Activated naive CD4-positive, alpha-beta T cell treated with anti-CD3 and anti-CD28 coated beads, Interleukin-2, amount 10 ng/mL, durations not matched to agents 7 days and 5 days (primary cell): ENCODE measurements around the gene TSPAN14.
A peak's percentile ranks its signal among the peaks of the same experiment; 100 is the strongest.

Experiments
- CTCF ChIA-PET: fragments of 350-600 bp; sonication (Branson Sonifier 250); formaldehyde crosslinking; loops from one replicate; lab custom pipeline; 2021; ENCODE audit warnings: antibody characterized with exemption; lab: Charles Lee
- DNase-seq: peaks from one replicate; pipeline ENCODE4 v3.0.0-alpha.2; 2020
- H3K27ac Mint-ChIP-seq: one replicate; pipeline ENCODE4 v1.8.0; 2021; ENCODE audit warnings: mild to moderate bottlenecking, moderate library complexity, mixed read lengths
- H3K27me3 Mint-ChIP-seq: one replicate; pipeline ENCODE4 v1.8.0; 2021; ENCODE audit warnings: mild to moderate bottlenecking, mixed read lengths
- H3K36me3 Mint-ChIP-seq: one replicate; pipeline ENCODE4 v1.8.0; 2021; ENCODE audit warnings: mixed read lengths
- H3K4me1 Mint-ChIP-seq: one replicate; pipeline ENCODE4 v1.8.0; 2021; ENCODE audit warnings: mixed read lengths
- H3K4me3 Mint-ChIP-seq: one replicate; pipeline ENCODE4 v1.8.0; 2021; ENCODE audit warnings: mild to moderate bottlenecking, moderate library complexity, mixed read lengths
- H3K9me3 Mint-ChIP-seq: one replicate; pipeline ENCODE4 v1.8.0; 2021; ENCODE audit warnings: mixed read lengths

Gene TSPAN14

DNA sequence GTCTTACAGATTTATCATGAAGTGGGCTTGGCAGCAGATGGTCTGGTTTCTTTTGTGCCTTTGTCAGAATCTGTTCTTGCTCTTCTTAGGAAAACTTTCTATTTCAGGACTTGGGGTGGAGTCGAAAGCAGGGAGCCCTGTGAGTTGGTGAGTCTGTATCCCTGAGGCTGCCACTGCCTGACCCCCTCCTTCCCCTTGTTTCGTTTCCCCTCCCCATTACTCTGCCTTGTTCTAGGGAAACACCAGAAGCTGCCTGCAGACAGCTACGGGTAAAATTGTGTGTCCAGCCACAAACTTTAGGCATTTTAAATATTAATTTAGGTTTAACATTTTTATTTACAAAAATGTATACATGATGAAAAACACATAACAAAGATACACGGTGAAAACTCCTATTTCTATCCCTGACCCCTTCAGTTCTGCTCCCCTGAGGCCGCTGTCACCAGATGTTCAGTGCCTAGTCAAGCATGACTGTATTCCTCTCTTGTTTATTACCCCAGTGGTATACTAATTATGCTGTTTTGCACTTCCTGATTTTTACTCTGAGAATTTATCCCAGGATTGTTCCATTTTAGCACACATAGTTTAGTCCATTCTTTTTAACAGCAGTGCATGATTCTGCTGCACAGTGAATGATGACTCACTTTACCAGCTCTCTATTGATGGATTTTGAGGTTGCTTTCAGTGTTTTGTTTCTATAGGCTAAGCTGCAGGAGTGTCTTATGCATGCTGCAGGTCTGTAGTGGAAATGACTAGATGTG lies 9.1 kb downstream of the TSPAN14 start:
- Mint-ChIP-seq H3K36me3 (peaks cover 58% of the 10 kb centered on the region), H3K4me3 (peak overlapping the region; percentile 94), H3K27me3 (no peaks in the 10 kb centered on the region), H3K4me1 (peaks cover 99% of the 10 kb centered on the region), H3K27ac (peak overlapping the region; percentile 94), H3K9me3 (no peaks in the 10 kb centered on the region)
- CTCF ChIA-PET: interaction anchor here (1.0 to 39.3 kb wide), 6 partner anchors 9 to 73 kb away, joined by 3 to 986 read pairs (median 6); no protein-coding TSS in a partner anchor
- DNase-seq: no peak

DNA sequence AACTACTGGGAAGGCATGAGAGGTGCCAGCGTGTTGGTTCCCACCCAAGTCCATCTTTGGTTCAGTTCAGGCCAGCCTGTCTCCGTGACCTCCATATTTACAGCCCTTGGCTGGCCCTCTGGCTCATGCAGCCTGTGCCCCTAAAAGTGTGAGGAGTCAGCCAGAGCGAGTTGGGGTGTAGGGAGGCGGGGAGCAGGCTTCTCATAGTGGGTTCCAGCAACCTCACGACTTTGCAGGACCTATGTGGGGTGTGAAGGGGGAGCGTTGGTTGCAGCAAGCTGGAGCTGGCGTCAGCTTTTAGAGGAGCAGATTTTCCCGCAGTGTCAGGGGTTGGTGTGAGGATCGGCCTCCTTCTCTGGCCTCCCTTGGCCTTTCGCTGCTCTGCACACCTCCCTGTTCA lies 9.8 kb downstream of the TSPAN14 start:
- Mint-ChIP-seq H3K9me3 (no peaks in the 10 kb centered on the region), H3K36me3 (peaks cover 56% of the 10 kb centered on the region), H3K27me3 (no peaks in the 10 kb centered on the region), H3K4me3 (peak overlapping the region; percentile 67), H3K4me1 (peaks cover 99% of the 10 kb centered on the region), H3K27ac (peak overlapping the region; percentile 94)
- CTCF ChIA-PET: interaction anchor here (1.0 to 39.3 kb wide), 5 partner anchors 8 to 73 kb away, joined by 3 to 986 read pairs (median 8); no protein-coding TSS in a partner anchor
- no peak for DNase-seq

- H3K36me3 Mint-ChIP-seq: peaks cover 56% of the 10 kb centered on the region
- peak; percentile 43 for DNase-seq
- CTCF ChIA-PET: interaction anchor here (0.6 to 39.3 kb wide), 5 partner anchors 7 to 41 kb away, joined by 3 to 986 read pairs (median 8); no protein-coding TSS in a partner anchor
These were observed 10.7 kb downstream of the TSPAN14 start for GRCh38 chr10:80464557-80465450.

GRCh38 chr10:80465451-80465835 lies 11.3 kb downstream of the TSPAN14 start:
- Mint-ChIP-seq H3K9me3 (no peaks in the 10 kb centered on the region), H3K4me3 (peak overlapping the region; percentile 67), H3K27me3 (no peaks in the 10 kb centered on the region), H3K36me3 (peaks cover 54% of the 10 kb centered on the region), H3K4me1 (peaks cover 99% of the 10 kb centered on the region), H3K27ac (peak overlapping the region; percentile 94)
- no peak for DNase-seq
- CTCF ChIA-PET: interaction anchor here (1.4 to 39.3 kb wide), 3 partner anchors 10 to 41 kb away, joined by 3 to 986 read pairs (median 15); no protein-coding TSS in a partner anchor

More at GRCh38 chr10:80464557-80465450, 10.7 kb downstream of the TSPAN14 start:
- H3K9me3 Mint-ChIP-seq: no peaks in the 10 kb centered on the region
- peak overlapping the region; percentile 67 for H3K4me3 Mint-ChIP-seq
- peak overlapping the region; percentile 94 for H3K27ac Mint-ChIP-seq
- no peaks in the 10 kb centered on the region for H3K27me3 Mint-ChIP-seq
- H3K4me1 Mint-ChIP-seq: peaks cover 99% of the 10 kb centered on the region

DNA sequence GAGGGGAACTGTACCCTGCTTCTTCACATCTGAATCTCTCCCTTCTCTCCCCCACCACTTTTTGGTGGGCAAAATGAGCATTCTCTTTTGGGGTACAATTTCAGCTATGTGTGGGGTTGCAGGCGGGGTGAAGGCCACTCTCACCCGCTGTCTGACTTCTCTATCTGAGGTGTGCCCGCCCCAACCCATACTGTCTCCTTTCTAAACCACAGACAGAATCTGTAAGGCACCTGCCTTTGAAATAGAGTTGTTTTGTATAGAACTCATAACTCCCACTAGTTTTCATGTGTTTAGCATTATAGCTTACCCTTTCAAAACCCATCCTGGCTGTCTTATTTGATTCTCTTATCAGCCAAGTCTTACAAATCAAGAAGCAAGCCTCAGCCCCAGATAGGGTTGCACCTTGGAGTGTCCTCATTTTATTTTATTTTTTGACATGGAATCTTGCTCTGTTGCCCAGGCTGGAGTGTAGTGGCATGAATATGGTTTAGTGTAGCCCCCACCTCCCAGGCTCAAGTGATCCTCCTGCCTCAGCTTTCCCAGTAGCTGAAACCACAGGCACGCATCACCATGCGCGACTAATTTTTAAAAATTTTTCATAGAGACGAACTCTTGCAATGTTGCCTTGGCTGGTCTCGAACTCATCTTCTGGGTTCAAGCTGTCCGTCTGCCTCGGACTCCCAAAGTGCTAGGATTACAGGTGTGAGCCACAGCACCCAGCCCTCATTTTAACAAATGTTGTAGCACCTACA lies 11.9 kb downstream of the TSPAN14 start:
- Mint-ChIP-seq H3K27me3 (no peaks in the 10 kb centered on the region), H3K27ac (peak overlapping the region; percentile 94), H3K9me3 (no peaks in the 10 kb centered on the region), H3K36me3 (peaks cover 53% of the 10 kb centered on the region), H3K4me1 (peaks cover 99% of the 10 kb centered on the region), H3K4me3 (peak overlapping the region; percentile 67)
- CTCF ChIA-PET: interaction anchor here (0.6 to 39.3 kb wide), 5 partner anchors 9 to 40 kb away, joined by 3 to 986 read pairs (median 4); no protein-coding TSS in a partner anchor
- peak; percentile 69 for DNase-seq

- peak overlapping the region; percentile 67 for H3K4me3 Mint-ChIP-seq
- CTCF ChIA-PET: interaction anchor here (0.6 to 39.3 kb wide), 6 partner anchors 10 to 64 kb away, joined by 3 to 986 read pairs (median 4); no protein-coding TSS in a partner anchor
- DNase-seq: no peak
- H3K27ac Mint-ChIP-seq: peak overlapping the region; percentile 94
- no peaks in the 10 kb centered on the region for H3K27me3 Mint-ChIP-seq
- peaks cover 52% of the 10 kb centered on the region for H3K36me3 Mint-ChIP-seq
- no peaks in the 10 kb centered on the region for H3K9me3 Mint-ChIP-seq
- H3K4me1 Mint-ChIP-seq: peaks cover 99% of the 10 kb centered on the region
These were observed 12.7 kb downstream of the TSPAN14 start for GRCh38 chr10:80466724-80467326.

- Mint-ChIP-seq H3K36me3 (peaks cover 54% of the 10 kb centered on the region), H3K4me1 (peaks cover 99% of the 10 kb centered on the region), H3K9me3 (no peaks in the 10 kb centered on the region), H3K4me3 (peak overlapping the region; percentile 67), H3K27me3 (no peaks in the 10 kb centered on the region), H3K27ac (peak overlapping the region; percentile 94)
- peak; percentile 70 for DNase-seq
- CTCF ChIA-PET: interaction anchor here (0.8 to 39.3 kb wide), 4 partner anchors 10 to 38 kb away, joined by 4 to 986 read pairs (median 8); no protein-coding TSS in a partner anchor
These were observed 13.9 kb downstream of the TSPAN14 start for GRCh38 chr10:80468002-80468401.

GRCh38 chr10:80468806-80469421 lies 14.8 kb downstream of the TSPAN14 start:
- Mint-ChIP-seq H3K27me3 (no peaks in the 10 kb centered on the region), H3K36me3 (peaks cover 54% of the 10 kb centered on the region), H3K4me1 (peaks cover 99% of the 10 kb centered on the region), H3K4me3 (peak overlapping the region; percentile 67), H3K27ac (peak overlapping the region; percentile 94), H3K9me3 (no peaks in the 10 kb centered on the region)
- CTCF ChIA-PET: interaction anchor here (2.1 to 39.3 kb wide), 4 partner anchors 9 to 37 kb away, joined by 7 to 986 read pairs (median 12); no protein-coding TSS in a partner anchor
- DNase-seq: peak; percentile 51

DNA sequence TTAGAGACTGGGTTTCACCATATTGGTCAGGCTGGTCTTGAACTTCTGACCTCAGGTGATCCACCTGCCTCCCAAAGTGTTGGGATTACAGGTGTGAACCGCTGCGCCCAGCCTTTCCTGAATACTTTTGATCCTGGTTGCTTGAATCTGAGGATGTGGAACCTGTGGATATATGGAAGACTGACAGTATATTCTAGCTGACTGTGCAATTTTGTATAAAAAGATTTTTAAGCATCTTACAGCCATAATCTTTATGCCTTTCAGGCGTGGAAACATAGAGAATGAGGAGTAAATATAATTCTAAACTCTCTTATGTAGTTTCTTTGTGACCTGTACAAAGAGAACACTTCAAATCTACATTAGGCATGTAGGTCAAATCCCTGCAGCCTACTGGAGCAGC lies 16.2 kb downstream of the TSPAN14 start:
- CTCF ChIA-PET: interaction anchor here (0.6 to 39.3 kb wide), 5 partner anchors 10 to 36 kb away, joined by 3 to 986 read pairs (median 10); no protein-coding TSS in a partner anchor

DNA sequence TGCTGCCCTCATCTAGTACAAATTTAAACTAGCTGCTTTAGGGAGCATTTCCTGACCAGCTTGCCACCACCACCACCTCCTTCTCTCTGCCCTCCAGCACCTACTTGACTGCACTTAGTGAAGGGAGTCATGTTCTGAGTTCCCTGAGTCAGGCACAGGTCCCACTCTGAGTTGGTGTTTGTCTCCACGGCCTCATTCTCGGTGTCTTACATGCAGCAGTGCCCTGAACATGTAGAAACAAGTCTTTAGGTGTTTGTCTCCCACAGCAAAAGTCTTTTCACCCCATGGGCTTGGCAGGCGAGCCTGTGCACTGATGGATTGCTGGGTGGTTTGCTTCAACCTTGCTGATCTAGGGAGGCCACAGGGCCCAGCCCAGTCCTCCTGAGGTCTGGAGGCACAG lies 16.9 kb downstream of the TSPAN14 start:
- CTCF ChIA-PET: interaction anchor here (0.7 to 39.3 kb wide), 6 partner anchors 7 to 35 kb away, joined by 3 to 986 read pairs (median 9); no protein-coding TSS in a partner anchor
- H3K36me3 Mint-ChIP-seq: peaks cover 61% of the 10 kb centered on the region
- H3K4me1 Mint-ChIP-seq: peaks cover 95% of the 10 kb centered on the region
- no peaks in the 10 kb centered on the region for H3K9me3 Mint-ChIP-seq
- peak overlapping the region; percentile 59 for H3K4me3 Mint-ChIP-seq
- DNase-seq: no peak
- H3K27ac Mint-ChIP-seq: peak overlapping the region; percentile 85
- H3K27me3 Mint-ChIP-seq: no peaks in the 10 kb centered on the region

More for the DNA sequence above, 16.2 kb downstream of the TSPAN14 start:
- peak overlapping the region; percentile 85 for H3K27ac Mint-ChIP-seq
- H3K27me3 Mint-ChIP-seq: no peaks in the 10 kb centered on the region
- no peak for DNase-seq
- H3K36me3 Mint-ChIP-seq: peaks cover 60% of the 10 kb centered on the region
- no peak overlapping the region for H3K4me3 Mint-ChIP-seq
- H3K9me3 Mint-ChIP-seq: no peaks in the 10 kb centered on the region
- H3K4me1 Mint-ChIP-seq: peaks cover 97% of the 10 kb centered on the region

DNA sequence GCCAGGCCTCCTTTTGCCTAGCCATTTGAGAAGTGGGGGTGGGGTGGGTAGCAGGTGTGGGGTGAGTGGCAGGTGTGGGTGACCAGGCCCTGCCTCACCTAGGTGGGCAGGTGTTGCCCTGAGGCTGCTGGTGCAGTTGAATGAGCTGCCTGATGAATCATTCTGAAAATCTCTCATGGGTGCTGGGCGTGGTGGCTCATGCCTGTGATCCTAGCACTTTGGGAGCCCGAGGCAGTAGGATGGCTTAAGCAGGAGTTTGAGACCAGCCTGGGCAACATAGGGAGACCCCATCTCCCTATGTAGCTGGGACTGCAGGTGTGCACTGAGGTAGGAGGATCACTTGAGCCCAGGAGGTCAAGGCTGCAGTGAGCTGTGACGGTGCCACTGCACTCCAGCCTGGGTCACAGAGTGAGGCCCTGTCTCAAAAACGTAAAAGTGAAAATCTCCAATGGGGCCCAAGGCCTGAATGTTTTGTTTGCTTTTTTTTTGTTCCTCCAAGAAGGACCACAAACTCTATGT lies 17.7 kb downstream of the TSPAN14 start:
- CTCF ChIA-PET: interaction anchor here (0.7 to 39.3 kb wide), 4 partner anchors 8 to 34 kb away, joined by 3 to 986 read pairs (median 10); no protein-coding TSS in a partner anchor
- peak overlapping the region; percentile 49 for H3K4me3 Mint-ChIP-seq
- peak; percentile 51 for DNase-seq
- H3K4me1 Mint-ChIP-seq: peaks cover 88% of the 10 kb centered on the region
- H3K27me3 Mint-ChIP-seq: no peaks in the 10 kb centered on the region
- H3K9me3 Mint-ChIP-seq: no peaks in the 10 kb centered on the region
- H3K27ac Mint-ChIP-seq: peak overlapping the region; percentile 85
- peaks cover 64% of the 10 kb centered on the region for H3K36me3 Mint-ChIP-seq
